ENCODE results near the gene NAT8L. TPM values are rescaled to one million over a fixed set of nuclear protein-coding genes. Genes with fewer than 3 reads are reported as not detected.
A peak's percentile ranks its signal among the peaks of the same experiment; 100 is the strongest.

Gene NAT8L
- polyA plus RNA-seq, 2 donors: 0.02 TPM; not detected in 1

- no peak overlapping the region for H3K27ac ChIP-seq (ENCODE audit: low read depth in 2 of 2, low read length in 1 of 2)
- H3K4me1 ChIP-seq (ENCODE audit: control insufficient read depth in 2 of 2, insufficient read depth in 2 of 2, low read length in 1 of 2): peaks cover 5 to 6% of the 10 kb centered on the region in 2 donors
- no peaks in the 10 kb centered on the region for H3K9me3 ChIP-seq (ENCODE audit: control insufficient read depth in 2 of 2, insufficient read depth in 1 of 2, low read depth in 1 of 2, low read length in 1 of 2)
- WGBS, 2 donors: 67 to 74% methylated on average over 7 of the region's 7 CpGs
- no peaks in the 10 kb centered on the region for H3K36me3 ChIP-seq (ENCODE audit: control insufficient read depth in 2 of 2, insufficient read depth in 2 of 2, low read length in 1 of 2)
- H3K4me3 ChIP-seq (ENCODE audit: low read depth in 1 of 2, low read length in 2 of 2): no peak overlapping the region
- peaks cover 0 to 14% of the 10 kb centered on the region in 2 donors for H3K27me3 ChIP-seq (ENCODE audit: control insufficient read depth in 1 of 2, insufficient read depth in 2 of 2, low read length in 2 of 2)
Measured at GRCh38 chr4:2036866-2037265, 22.3 kb upstream of the NAT8L start.

DNA sequence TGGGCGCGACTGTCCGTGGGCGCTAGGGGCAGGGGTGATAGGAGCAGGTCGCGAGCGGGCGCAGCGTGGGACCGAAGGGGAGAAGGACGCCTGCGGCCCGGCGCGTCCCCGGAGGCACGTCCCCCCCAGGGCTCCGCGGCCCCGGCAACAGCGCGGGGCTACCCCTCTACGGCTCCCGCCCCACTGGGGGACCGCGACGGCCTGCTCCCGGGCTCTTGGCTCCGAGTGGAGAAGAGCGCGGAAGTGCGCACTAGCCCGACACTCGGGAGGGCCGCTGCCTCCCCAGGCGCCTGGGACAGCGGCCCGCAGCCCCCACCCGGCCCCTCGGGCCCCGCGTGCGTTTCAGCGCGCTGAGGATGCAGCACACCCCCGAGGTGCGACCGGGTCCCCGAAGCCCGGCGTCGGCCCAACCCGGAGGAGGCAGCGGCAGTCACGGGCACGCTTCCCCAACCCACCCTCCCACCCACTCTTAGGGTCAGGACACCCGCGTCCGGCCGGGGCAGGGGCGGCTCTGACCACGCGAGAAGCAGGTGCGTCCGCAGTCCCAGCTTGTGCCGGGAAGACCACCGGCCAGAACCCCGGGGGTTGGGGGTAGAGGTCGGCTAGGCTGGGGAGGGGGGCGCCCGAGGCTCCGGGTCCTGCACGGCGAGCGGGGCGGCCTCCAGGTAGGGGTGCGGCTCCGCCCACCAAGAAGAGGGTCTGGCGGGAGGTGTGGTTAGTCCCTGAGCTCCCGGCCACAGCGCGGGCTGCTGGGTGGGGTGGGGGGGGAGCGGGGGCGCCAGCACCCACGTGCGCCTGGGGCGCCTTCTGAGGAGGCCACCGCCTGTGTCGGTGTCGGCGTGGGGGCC, 18.5 kb upstream of the NAT8L start:
- Histone ChIP-seq H3K36me3 (ENCODE audit: control insufficient read depth in 2 of 2, insufficient read depth in 2 of 2, low read length in 1 of 2) (no peaks in the 10 kb centered on the region), H3K4me3 (ENCODE audit: low read depth in 1 of 2, low read length in 2 of 2) (peak overlapping the region; percentile 5 to 58), H3K27ac (ENCODE audit: low read depth in 2 of 2, low read length in 1 of 2) (no peak overlapping the region), H3K4me1 (ENCODE audit: control insufficient read depth in 2 of 2, insufficient read depth in 2 of 2, low read length in 1 of 2) (peaks cover 10 to 12% of the 10 kb centered on the region in 2 donors), H3K27me3 (ENCODE audit: control insufficient read depth in 1 of 2, insufficient read depth in 2 of 2, low read length in 2 of 2) (peaks cover 0 to 18% of the 10 kb centered on the region in 2 donors), H3K9me3 (ENCODE audit: control insufficient read depth in 2 of 2, insufficient read depth in 1 of 2, low read depth in 1 of 2, low read length in 1 of 2) (no peaks in the 10 kb centered on the region)
- 8 to 12% methylated on average over 46 to 91 of the region's 91 CpGs for WGBS, 2 donors

- peaks cover 0 to 18% of the 10 kb centered on the region in 2 donors for H3K27me3 ChIP-seq (ENCODE audit: control insufficient read depth in 1 of 2, insufficient read depth in 2 of 2, low read length in 2 of 2)
- 1% methylated on average over 75 to 94 of the region's 94 CpGs for WGBS, 2 donors
- H3K4me3 ChIP-seq (ENCODE audit: low read depth in 1 of 2, low read length in 2 of 2): peak overlapping the region; percentile 58 to 66
- no peak overlapping the region for H3K27ac ChIP-seq (ENCODE audit: low read depth in 2 of 2, low read length in 1 of 2)
- H3K36me3 ChIP-seq (ENCODE audit: control insufficient read depth in 2 of 2, insufficient read depth in 2 of 2, low read length in 1 of 2): no peaks in the 10 kb centered on the region
- H3K4me1 ChIP-seq (ENCODE audit: control insufficient read depth in 2 of 2, insufficient read depth in 2 of 2, low read length in 1 of 2): peaks cover 10 to 12% of the 10 kb centered on the region in 2 donors
- no peaks in the 10 kb centered on the region for H3K9me3 ChIP-seq (ENCODE audit: control insufficient read depth in 2 of 2, insufficient read depth in 1 of 2, low read depth in 1 of 2, low read length in 1 of 2)
Measured at GRCh38 chr4:2041239-2042130, 17.6 kb upstream of the NAT8L start.

DNA sequence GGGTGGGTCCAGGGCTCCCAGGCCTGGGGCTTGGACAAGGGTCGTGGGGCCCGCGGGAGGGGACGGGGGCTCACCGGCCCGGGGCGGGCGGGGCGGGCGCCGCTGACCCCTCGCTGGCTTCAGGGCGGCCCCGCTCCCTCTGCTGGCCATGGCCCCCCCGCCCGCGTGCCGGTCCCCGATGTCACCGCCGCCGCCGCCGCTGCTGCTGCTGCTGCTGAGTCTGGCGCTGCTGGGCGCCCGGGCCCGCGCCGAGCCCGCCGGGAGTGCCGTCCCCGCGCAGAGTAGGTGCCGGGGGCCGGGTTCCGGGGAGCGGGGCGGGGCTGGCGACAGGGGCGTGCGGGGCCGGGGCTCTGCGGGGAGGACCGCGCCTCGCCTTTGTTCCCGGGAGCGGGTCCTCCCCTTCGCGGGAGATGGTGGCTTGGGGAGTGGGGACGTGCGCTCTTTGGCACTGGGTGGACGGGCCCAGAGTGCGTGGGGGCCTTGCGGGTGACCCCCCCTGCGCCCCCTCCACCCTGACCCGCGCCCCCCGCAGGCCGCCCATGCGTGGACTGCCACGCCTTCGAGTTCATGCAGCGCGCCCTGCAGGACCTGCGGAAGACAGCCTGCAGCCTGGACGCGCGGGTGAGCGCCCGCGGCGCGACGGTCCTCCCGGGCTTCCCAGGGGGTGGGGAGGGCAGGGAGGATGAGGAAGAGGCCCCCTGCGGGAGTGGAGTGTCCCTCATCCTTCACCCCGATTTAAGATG, 16.8 kb upstream of the NAT8L start:
- no peaks in the 10 kb centered on the region for H3K36me3 ChIP-seq (ENCODE audit: control insufficient read depth in 2 of 2, insufficient read depth in 2 of 2, low read length in 1 of 2)
- WGBS, 2 donors: 1 to 2% methylated on average over 50 to 80 of the region's 80 CpGs
- peaks cover 0 to 18% of the 10 kb centered on the region in 2 donors for H3K27me3 ChIP-seq (ENCODE audit: control insufficient read depth in 1 of 2, insufficient read depth in 2 of 2, low read length in 2 of 2)
- peaks cover 10 to 12% of the 10 kb centered on the region in 2 donors for H3K4me1 ChIP-seq (ENCODE audit: control insufficient read depth in 2 of 2, insufficient read depth in 2 of 2, low read length in 1 of 2)
- H3K9me3 ChIP-seq (ENCODE audit: control insufficient read depth in 2 of 2, insufficient read depth in 1 of 2, low read depth in 1 of 2, low read length in 1 of 2): no peaks in the 10 kb centered on the region
- H3K4me3 ChIP-seq (ENCODE audit: low read depth in 1 of 2, low read length in 2 of 2): peak overlapping the region; percentile 58 to 66
- no peak overlapping the region for H3K27ac ChIP-seq (ENCODE audit: low read depth in 2 of 2, low read length in 1 of 2)

DNA sequence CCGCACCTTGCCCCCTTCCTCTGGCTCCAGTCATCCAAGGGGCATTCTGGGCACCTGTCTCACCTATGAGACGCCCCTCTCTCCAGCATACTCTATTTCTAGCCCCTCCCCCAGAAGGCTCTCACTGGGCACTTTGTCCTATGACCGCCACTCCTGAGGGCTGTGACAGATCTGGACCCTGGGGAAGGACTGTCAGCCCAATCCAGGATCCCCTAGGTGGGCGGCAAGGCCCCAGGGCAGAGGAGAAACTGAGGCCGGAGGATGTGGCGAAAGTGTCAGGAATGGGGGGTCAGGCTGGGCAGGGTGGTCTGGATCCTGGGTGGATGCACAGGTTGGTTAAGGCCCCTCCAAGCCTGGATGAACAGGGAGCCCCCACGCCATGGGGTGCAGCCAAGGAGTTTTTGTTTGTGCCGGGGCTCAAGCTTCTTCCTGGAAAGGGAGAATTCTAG, 16.2 kb upstream of the NAT8L start:
- H3K4me1 ChIP-seq (ENCODE audit: control insufficient read depth in 2 of 2, insufficient read depth in 2 of 2, low read length in 1 of 2): peaks cover 10 to 12% of the 10 kb centered on the region in 2 donors
- no peak overlapping the region for H3K27ac ChIP-seq (ENCODE audit: low read depth in 2 of 2, low read length in 1 of 2)
- WGBS, 2 donors: 84 to 86% methylated on average over 7 to 8 of the region's 8 CpGs
- no peaks in the 10 kb centered on the region for H3K36me3 ChIP-seq (ENCODE audit: control insufficient read depth in 2 of 2, insufficient read depth in 2 of 2, low read length in 1 of 2)
- no peaks in the 10 kb centered on the region for H3K9me3 ChIP-seq (ENCODE audit: control insufficient read depth in 2 of 2, insufficient read depth in 1 of 2, low read depth in 1 of 2, low read length in 1 of 2)
- no peak overlapping the region for H3K4me3 ChIP-seq (ENCODE audit: low read depth in 1 of 2, low read length in 2 of 2)
- H3K27me3 ChIP-seq (ENCODE audit: control insufficient read depth in 1 of 2, insufficient read depth in 2 of 2, low read length in 2 of 2): peaks cover 0 to 18% of the 10 kb centered on the region in 2 donors

GRCh38 chr4:2043396-2044118, 15.6 kb upstream of the NAT8L start:
- H3K4me1 ChIP-seq (ENCODE audit: control insufficient read depth in 2 of 2, insufficient read depth in 2 of 2, low read length in 1 of 2): peaks cover 10 to 12% of the 10 kb centered on the region in 2 donors
- 88% methylated on average over 18 of the region's 18 CpGs for WGBS, 2 donors
- no peaks in the 10 kb centered on the region for H3K9me3 ChIP-seq (ENCODE audit: control insufficient read depth in 2 of 2, insufficient read depth in 1 of 2, low read depth in 1 of 2, low read length in 1 of 2)
- H3K27ac ChIP-seq (ENCODE audit: low read depth in 2 of 2, low read length in 1 of 2): no peak overlapping the region
- H3K4me3 ChIP-seq (ENCODE audit: low read depth in 1 of 2, low read length in 2 of 2): no peak overlapping the region
- H3K27me3 ChIP-seq (ENCODE audit: control insufficient read depth in 1 of 2, insufficient read depth in 2 of 2, low read length in 2 of 2): peaks cover 0 to 18% of the 10 kb centered on the region in 2 donors
- no peaks in the 10 kb centered on the region for H3K36me3 ChIP-seq (ENCODE audit: control insufficient read depth in 2 of 2, insufficient read depth in 2 of 2, low read length in 1 of 2)

- peaks cover 10 to 12% of the 10 kb centered on the region in 2 donors for H3K4me1 ChIP-seq (ENCODE audit: control insufficient read depth in 2 of 2, insufficient read depth in 2 of 2, low read length in 1 of 2)
- H3K36me3 ChIP-seq (ENCODE audit: control insufficient read depth in 2 of 2, insufficient read depth in 2 of 2, low read length in 1 of 2): no peaks in the 10 kb centered on the region
- no peaks in the 10 kb centered on the region for H3K9me3 ChIP-seq (ENCODE audit: control insufficient read depth in 2 of 2, insufficient read depth in 1 of 2, low read depth in 1 of 2, low read length in 1 of 2)
- WGBS, 2 donors: 87% methylated on average over 6 of the region's 6 CpGs
- no peak overlapping the region for H3K27ac ChIP-seq (ENCODE audit: low read depth in 2 of 2, low read length in 1 of 2)
- H3K27me3 ChIP-seq (ENCODE audit: control insufficient read depth in 1 of 2, insufficient read depth in 2 of 2, low read length in 2 of 2): peaks cover 0 to 18% of the 10 kb centered on the region in 2 donors
- no peak overlapping the region for H3K4me3 ChIP-seq (ENCODE audit: low read depth in 1 of 2, low read length in 2 of 2)
Measured at GRCh38 chr4:2044119-2044485, 15.0 kb upstream of the NAT8L start.

- WGBS, 2 donors: 81 to 88% methylated on average over 18 of the region's 18 CpGs
- Histone ChIP-seq H3K36me3 (ENCODE audit: control insufficient read depth in 2 of 2, insufficient read depth in 2 of 2, low read length in 1 of 2) (no peaks in the 10 kb centered on the region), H3K9me3 (ENCODE audit: control insufficient read depth in 2 of 2, insufficient read depth in 1 of 2, low read depth in 1 of 2, low read length in 1 of 2) (no peaks in the 10 kb centered on the region), H3K27ac (ENCODE audit: low read depth in 2 of 2, low read length in 1 of 2) (no peak overlapping the region), H3K4me1 (ENCODE audit: control insufficient read depth in 2 of 2, insufficient read depth in 2 of 2, low read length in 1 of 2) (peaks cover 10 to 12% of the 10 kb centered on the region in 2 donors), H3K27me3 (ENCODE audit: control insufficient read depth in 1 of 2, insufficient read depth in 2 of 2, low read length in 2 of 2) (peaks cover 0 to 18% of the 10 kb centered on the region in 2 donors), H3K4me3 (ENCODE audit: low read depth in 1 of 2, low read length in 2 of 2) (no peak overlapping the region)
Measured at GRCh38 chr4:2044542-2045517, 14.3 kb upstream of the NAT8L start.
